H1 (cell line): ENCODE results near the gene INPP4B. TPM values are rescaled to one million over a fixed set of nuclear protein-coding genes. Genes with fewer than 3 reads are reported as not detected.

Experiments used
- CTCF ChIA-PET: fragments of 300-600 bp; sonication (Branson Sonifier 250); formaldehyde crosslinking; loops from one replicate; lab custom pipeline; 2021; ENCODE audit not compliant: partially characterized antibody; lab: Charles Lee
- POLR2A ChIA-PET: fragments of 300-600 bp; sonication (Branson Sonifier 250); formaldehyde crosslinking; loops from one replicate; lab custom pipeline; 2021; ENCODE audit warnings: inconsistent platforms; ENCODE audit not compliant: partially characterized antibody; lab: Charles Lee
- DNase-seq, 2 experiments: peaks; one replicate each; pipeline versions ENCODE4 v3.0.0 to v3.0.0-alpha.2; 2010 to 2022; ENCODE audit warnings: low spot score in 2 of 2, low read depth in 1 of 2, mixed read lengths in 1 of 2
- FAIRE-seq: peaks from 2 replicates; lab custom pipeline; 2011; peaks lifted over from hg19 to GRCh38; lab: Jason Lieb, UNC
- H2AFZ ChIP-seq: 2 replicates; pipeline ENCODE4 v1.8.1; 2012; ENCODE audit warnings: low read length, inconsistent platforms
- H2AK5ac ChIP-seq: 2 replicates; pipeline ENCODE4 v1.6.1; 2013; ENCODE audit warnings: low read depth, low read length
- H2BK120ac ChIP-seq: replicated peaks from 2 replicates; pipeline ENCODE3; 2013; ENCODE audit warnings: low read depth, low read length, inconsistent platforms
- H2BK12ac ChIP-seq: 2 replicates; pipeline ENCODE4 v1.6.1; 2013; ENCODE audit warnings: low read depth, low read length
- H2BK15ac ChIP-seq: 2 replicates; pipeline ENCODE4 v1.6.1; 2013; ENCODE audit warnings: low read length
- H2BK20ac ChIP-seq: 2 replicates; pipeline ENCODE4 v1.6.1; 2013; ENCODE audit warnings: low read length
- H2BK5ac ChIP-seq: 2 replicates; pipeline ENCODE4 v1.6.1; 2013; ENCODE audit warnings: low read depth, low read length
- H3K14ac ChIP-seq: 2 replicates; pipeline ENCODE4 v1.6.1; 2013; ENCODE audit warnings: inconsistent platforms; ENCODE audit not compliant: insufficient read length
- H3K18ac ChIP-seq: 2 replicates; pipeline ENCODE4 v1.6.1; 2013; ENCODE audit warnings: low read length; ENCODE audit errors: extremely low read depth
- H3K23ac ChIP-seq: 2 replicates; pipeline ENCODE4 v1.6.1; 2013; ENCODE audit warnings: inconsistent platforms; ENCODE audit not compliant: insufficient read length
- H3K23me2 ChIP-seq: 2 replicates; pipeline ENCODE4 v1.6.1; 2013; ENCODE audit warnings: low read depth, low read length
- H3K27ac ChIP-seq: 2 replicates; pipeline ENCODE4 v1.6.1; 2011; ENCODE audit warnings: low read depth, low read length, inconsistent platforms
- H3K27me3 ChIP-seq, 4 experiments: replicated peaks in 1 of 4; 1 replicate in 1 of 4; 2 replicates in 3 of 4; pipeline versions ENCODE4 v1.6.1 to v1.8.1; 2011 to 2013; ENCODE audit warnings: low read length in 3 of 4, mild to moderate bottlenecking in 3 of 4, inconsistent platforms in 2 of 4, mixed read lengths in 2 of 4, moderate library complexity in 1 of 4; ENCODE audit not compliant: control insufficient read depth in 3 of 4, insufficient read depth in 3 of 4; ENCODE audit errors: extremely low read depth in 1 of 4
- H3K36me3 ChIP-seq, 4 experiments: 2 replicates each; pipeline versions ENCODE4 v1.6.1 to v1.8.1; 2011 to 2013; ENCODE audit warnings: mild to moderate bottlenecking in 4 of 4, low read length in 3 of 4, moderate library complexity in 2 of 4, control low read depth in 1 of 4, inconsistent platforms in 1 of 4; ENCODE audit not compliant: insufficient read depth in 4 of 4, control insufficient read depth in 2 of 4
- H3K4ac ChIP-seq: replicated peaks from 2 replicates; pipeline ENCODE3; 2013; ENCODE audit warnings: low read length, low read depth, mixed read lengths, inconsistent platforms; ENCODE audit not compliant: insufficient read length
- H3K4me1 ChIP-seq, 4 experiments: replicated peaks in 1 of 4; 1 replicate in 1 of 4; 2 replicates in 3 of 4; pipeline versions ENCODE4 v1.6.1 to v1.8.1; 2011 to 2013; ENCODE audit warnings: low read length in 3 of 4, inconsistent platforms in 2 of 4, mixed read lengths in 1 of 4; ENCODE audit not compliant: insufficient read depth in 4 of 4, control insufficient read depth in 3 of 4
- H3K4me2 ChIP-seq, 2 experiments: 2 replicates each; pipeline versions ENCODE4 v1.6.1 to v1.8.1; 2011 to 2013; ENCODE audit warnings: low read depth in 2 of 2, low read length in 2 of 2, control low read depth in 1 of 2, inconsistent platforms in 1 of 2, mild to moderate bottlenecking in 1 of 2; ENCODE audit not compliant: insufficient read depth in 1 of 2
- H3K4me3 ChIP-seq, 4 experiments: fragments of 200-600, 300-600 bp in 1 of 4; sonication (generic), shearing (Covaris generic), sonication (Bioruptor Twin) in 1 of 4; 2 replicates each; pipeline versions ENCODE4 v1.5.1 to v1.8.1; 2011 to 2016; ENCODE audit warnings: low read length in 4 of 4, low read depth in 3 of 4, control low read depth in 2 of 4, inconsistent platforms in 2 of 4, mild to moderate bottlenecking in 2 of 4, mixed read lengths in 1 of 4, moderate library complexity in 1 of 4; ENCODE audit not compliant: insufficient read depth in 2 of 4; ENCODE audit errors: extremely low read depth in 1 of 4
- H3K56ac ChIP-seq: replicated peaks from 2 replicates; pipeline ENCODE3; 2013; ENCODE audit warnings: low read depth, mild to moderate bottlenecking, mixed read lengths, low read length, inconsistent platforms; ENCODE audit not compliant: insufficient read length
- H3K79me1 ChIP-seq: 2 replicates; pipeline ENCODE4 v1.6.1; 2013; ENCODE audit warnings: low read depth, low read length, control low read depth
- H3K79me2 ChIP-seq, 2 experiments: 2 replicates each; pipeline versions ENCODE4 v1.6.1 to v1.8.1; 2012 to 2013; ENCODE audit warnings: low read length in 2 of 2, mild to moderate bottlenecking in 2 of 2, inconsistent platforms in 1 of 2; ENCODE audit not compliant: insufficient read depth in 2 of 2, control insufficient read depth in 1 of 2
- H3K9ac ChIP-seq, 4 experiments: replicated peaks in 1 of 4; 1 replicate in 1 of 4; 2 replicates in 3 of 4; pipeline versions ENCODE4 v1.6.1 to v1.8.1; 2011 to 2013; ENCODE audit warnings: low read depth in 3 of 4, low read length in 3 of 4, control low read depth in 2 of 4, mild to moderate bottlenecking in 2 of 4, moderate library complexity in 2 of 4, inconsistent platforms in 1 of 4; ENCODE audit errors: extremely low read depth in 1 of 4
- H3K9me3 ChIP-seq, 2 experiments: 2 replicates each; pipeline versions ENCODE4 v1.6.1 to v1.8.1; 2012 to 2013; ENCODE audit warnings: mild to moderate bottlenecking in 2 of 2, moderate library complexity in 2 of 2, control low read depth in 1 of 2, inconsistent platforms in 1 of 2, low read depth in 1 of 2, low read length in 1 of 2, mixed read lengths in 1 of 2; ENCODE audit not compliant: insufficient read depth in 2 of 2
- H4K20me1 ChIP-seq, 2 experiments: replicated peaks in 1 of 2; 2 replicates each; pipeline versions ENCODE3 to v1.8.1; 2011 to 2013; ENCODE audit warnings: inconsistent platforms in 2 of 2, low read length in 2 of 2, mild to moderate bottlenecking in 1 of 2; ENCODE audit not compliant: insufficient read depth in 2 of 2, control insufficient read depth in 1 of 2
- H4K5ac ChIP-seq: 2 replicates; pipeline ENCODE4 v1.6.1; 2013; ENCODE audit warnings: low read length, low read depth, mixed read lengths, inconsistent platforms; ENCODE audit not compliant: insufficient read length
- H4K8ac ChIP-seq: 2 replicates; pipeline ENCODE4 v1.8.0; 2013; ENCODE audit warnings: mild to moderate bottlenecking, moderate library complexity, low read length, inconsistent platforms; ENCODE audit not compliant: insufficient read depth; ENCODE audit errors: extremely low read depth
- H4K91ac ChIP-seq: replicated peaks from 2 replicates; pipeline ENCODE3; 2013; ENCODE audit warnings: low read length, mixed read lengths, inconsistent platforms; ENCODE audit not compliant: insufficient read length
- BACH1 ChIP-seq: IDR thresholded peaks from 2 replicates; pipeline ENCODE4 v1.6.1; 2012; ENCODE audit warnings: low read length, improper control_type of control experiment
- BRCA1 ChIP-seq: IDR thresholded peaks from 2 replicates; pipeline ENCODE4 v1.6.1; 2012; ENCODE audit warnings: low read depth, low read length, improper control_type of control experiment
- CREB1 ChIP-seq: IDR thresholded peaks from 2 replicates; pipeline ENCODE4 v1.6.1; 2012; ENCODE audit warnings: inconsistent platforms
- FOSL1 ChIP-seq: IDR thresholded peaks from 2 replicates; pipeline ENCODE4 v1.6.1; 2011; ENCODE audit warnings: mild to moderate bottlenecking, low read depth, low read length, moderate library complexity; ENCODE audit not compliant: insufficient read depth
- HDAC6 ChIP-seq: IDR thresholded peaks from one replicate; pipeline ENCODE4 v1.7.1; 2012; ENCODE audit warnings: low read depth, mild to moderate bottlenecking, inconsistent platforms, low read length, moderate library complexity
- KDM4A ChIP-seq: IDR thresholded peaks from one replicate; pipeline ENCODE4 v1.7.1; 2012; ENCODE audit warnings: low read depth, mild to moderate bottlenecking, moderate library complexity, low read length, inconsistent platforms; ENCODE audit not compliant: severe bottlenecking
- PHF8 ChIP-seq: fragments of 200-600 bp; sonication (generic); conservative IDR thresholded peaks from 2 replicates; pipeline ENCODE4 v1.7.1; 2012; ENCODE audit warnings: low read depth, mild to moderate bottlenecking, inconsistent platforms, low read length, moderate library complexity
- RNF2 ChIP-seq: fragments of 200-900, 300-1000 bp; sonication (generic); IDR thresholded peaks from 2 replicates; pipeline ENCODE4 v1.7.1; 2016; ENCODE audit warnings: borderline replicate concordance, low read depth, mild to moderate bottlenecking, antibody characterized with exemption, low read length; ENCODE audit not compliant: poor library complexity, severe bottlenecking; ENCODE audit errors: missing control alignments
- SIN3A ChIP-seq, 2 experiments: IDR thresholded peaks in 1 of 2; conservative IDR thresholded peaks in 1 of 2; 2 replicates each; pipeline ENCODE4 v1.6.1; 2011 to 2012; ENCODE audit warnings: low read length in 2 of 2, improper control_type of control experiment in 1 of 2, low read depth in 1 of 2, mild to moderate bottlenecking in 1 of 2
- SIX5 ChIP-seq: IDR thresholded peaks from 2 replicates; pipeline ENCODE4 v1.6.1; 2011; ENCODE audit warnings: mild to moderate bottlenecking, low read depth, low read length
- SP1 ChIP-seq: IDR thresholded peaks from 2 replicates; pipeline ENCODE4 v1.6.1; 2011; ENCODE audit warnings: low read depth, low read length
- SP4 ChIP-seq: IDR thresholded peaks from 2 replicates; pipeline ENCODE4 v1.6.1; 2012; ENCODE audit warnings: low read length, inconsistent platforms
- SRF ChIP-seq: IDR thresholded peaks from 2 replicates; pipeline ENCODE4 v1.6.1; 2011; ENCODE audit warnings: mild to moderate bottlenecking, low read depth, low read length, moderate library complexity
- YY1 ChIP-seq: IDR thresholded peaks from 2 replicates; pipeline ENCODE4 v1.6.1; 2011; ENCODE audit warnings: low read depth, mild to moderate bottlenecking, low read length
- whole genome bisulfite sequencing, 2 experiments: shearing (Covaris generic) in 1 of 2; methylation state at CpG; one replicate each; pipeline versions ENCODE4 v1.1.6 to v1.1.7; 2013 to 2015; ENCODE audit warnings: low lambda C conversion rate in 2 of 2, mixed read lengths in 2 of 2, inconsistent platforms in 1 of 2, low coverage in 1 of 2, missing lambda C conversion rate in 1 of 2; ENCODE audit not compliant: insufficient replicate concordance in 2 of 2, insufficient coverage in 1 of 2, insufficient read length in 1 of 2; ENCODE audit errors: extremely low coverage in 1 of 2, missing lambda C conversion rate in 1 of 2; 5-methylcytosine and 5-hydroxymethylcytosine counted together
- polyA plus RNA-seq, 7 experiments: library from polyadenylated mRNA; depleted of rRNA in 3 of 7; stranded (reverse) in 5 of 7; unstranded in 2 of 7; fragments of >200 nt in 5 of 7; fragments of 200-250 nt in 2 of 7; gene quantifications; 1 replicate in 5 of 7; 2 replicates in 1 of 7; 4 replicates in 1 of 7; pipeline versions ENCODE4 v1.2.1 to v1.2.3, GENCODE V29; 2011 to 2013; ENCODE audit warnings: missing spikeins in 2 of 7, mixed read lengths in 2 of 7
- total RNA-seq: library from RNA; stranded (reverse); fragmentation: NEBNext Ultra II Directional; extraction: Animal tissue kit (Norgen Biotek cat#: 25700); gene quantifications from 2 replicates; pipeline ENCODE4 v1.2.1, GENCODE V29; 2021
- TF ChIP-seq, protein P1 (sequence below): IDR thresholded peaks from 2 replicates; pipeline ENCODE4 v1.6.1; 2012; ENCODE audit warnings: inconsistent platforms

Gene INPP4B
- total and polyA plus RNA-seq, 2 of the 8 experiments (the other 6 are each of a cell fraction or from before 2014, with no cell fraction given), result 0.11 to 0.54 TPM

DNA sequence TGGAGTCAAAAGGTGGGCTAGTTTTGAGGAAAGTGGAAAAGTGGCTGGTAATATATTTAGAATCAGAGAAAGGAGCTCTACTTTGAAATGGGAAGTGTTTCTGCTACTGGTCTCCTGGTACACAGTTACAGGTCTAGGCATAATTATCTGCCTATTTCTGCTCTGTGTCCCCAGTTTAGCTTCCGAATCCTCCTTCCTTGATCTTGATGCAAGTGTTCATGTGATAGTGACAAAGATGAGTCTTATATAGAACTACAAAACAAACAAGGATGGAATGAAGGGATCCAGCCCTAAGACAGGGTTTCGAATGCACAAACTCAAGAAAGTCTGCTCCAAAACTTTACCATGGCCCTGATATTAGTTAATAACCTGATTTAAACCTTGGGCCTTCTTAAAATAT, 580.2 kb downstream of the INPP4B start:
- H3K27ac ChIP-seq, result no peak overlapping the region
- no peak overlapping the region for H2AK5ac ChIP-seq
- no peak overlapping the region for H2BK120ac ChIP-seq
- no peak overlapping the region for H2AFZ ChIP-seq
- H3K36me3 ChIP-seq, result no peaks in the 10 kb centered on the region
- H3K27me3 ChIP-seq, result no peaks in the 10 kb centered on the region
- H2BK20ac ChIP-seq, result no peak overlapping the region
- no peaks in the 10 kb centered on the region for H3K9me3 ChIP-seq
- no peak overlapping the region for H3K18ac ChIP-seq
- H3K79me2 ChIP-seq, result no peaks in the 10 kb centered on the region
- H3K56ac ChIP-seq, result no peak overlapping the region
- H4K8ac ChIP-seq, result no peak overlapping the region
- CTCF ChIA-PET, result no interaction called here
- H3K4ac ChIP-seq, result no peak overlapping the region
- no peak overlapping the region for H4K91ac ChIP-seq
- POLR2A ChIA-PET, result no interaction called here
- H3K79me1 ChIP-seq, result no peaks in the 10 kb centered on the region
- H3K4me1 ChIP-seq, result peaks cover 0 to 5% (median 2%) of the 10 kb centered on the region in 4 experiments; a peak in 4 of 7 replicates
- H2BK12ac ChIP-seq, result no peak overlapping the region
- no peak overlapping the region for H3K14ac ChIP-seq
- H2BK15ac ChIP-seq, result no peak overlapping the region
- H2BK5ac ChIP-seq, result no peak overlapping the region
- H3K23me2 ChIP-seq, result no peaks in the 10 kb centered on the region
- DNase-seq (no peak), FAIRE-seq (no peak)
- H3K4me3 ChIP-seq, result no peak overlapping the region
- no peak overlapping the region for H3K23ac ChIP-seq
- H3K9ac ChIP-seq, result no peak overlapping the region
- H4K5ac ChIP-seq, result no peak overlapping the region
- WGBS, 2 experiments, result 84% methylated on average over 2 of the region's 2 CpGs; no CpG with 5 or more reads in 1 of the 2 experiments
- H3K4me2 ChIP-seq, result no peak overlapping the region
- H4K20me1 ChIP-seq, result no peaks in the 10 kb centered on the region
- TF ChIP-seq, protein P1, sequence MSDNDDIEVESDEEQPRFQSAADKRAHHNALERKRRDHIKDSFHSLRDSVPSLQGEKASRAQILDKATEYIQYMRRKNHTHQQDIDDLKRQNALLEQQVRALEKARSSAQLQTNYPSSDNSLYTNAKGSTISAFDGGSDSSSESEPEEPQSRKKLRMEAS, result no peak
- no peak for TF ChIP-seq FOSL1
- no peak for TF ChIP-seq CREB1
- no peak for TF ChIP-seq HDAC6
- TF ChIP-seq SRF, result no peak
- no peak for TF ChIP-seq PHF8
- TF ChIP-seq KDM4A, result no peak
- TF ChIP-seq SP4, result no peak
- no peak for TF ChIP-seq SIX5
- TF ChIP-seq SIN3A (conservative IDR thresholded peaks at IDR 0.05 in 1 of 2, IDR thresholded peaks at IDR 0.05 in 1 of 2; ENCODE audit: low read depth in 1 of 2, low read length in 2 of 2), result no peak
- TF ChIP-seq RNF2, result no peak
- TF ChIP-seq YY1, result no peak
- TF ChIP-seq BRCA1, result no peak
- TF ChIP-seq SP1, result no peak
- TF ChIP-seq BACH1, result no peak
